ENCODE results near the gene YKT6.

GRCh38 chr7:44221231-44221791 lies 20.5 kb downstream of the YKT6 start:
- TF ChIP-seq CTCF (IDR thresholded peaks at IDR 0.05) (no peak), POLR2A (IDR thresholded peaks at IDR 0.05) (no peak)

All from testis (tissue), 2 donors.